Endothelial cell of umbilical vein (primary cell): ENCODE results near the gene C2. TPM values are rescaled to one million over a fixed set of nuclear protein-coding genes. Genes with fewer than 3 reads are reported as not detected.

Source experiments
- BruUV-seq: library from RNA; stranded (reverse); fragments of 400-500 nt; replicated peaks from 2 replicates; lab custom pipeline; 2021; lab: Mats Ljungman, UMichigan
- CTCF ChIA-PET: fragments of 300-600, 350-600 bp; sonication (Branson Sonifier 250); formaldehyde crosslinking; loops from one replicate; lab custom pipeline; 2021; ENCODE audit warnings: antibody characterized with exemption, inconsistent platforms; lab: Charles Lee
- POLR2A ChIA-PET: fragments of 300-600, 350-600 bp; sonication (Branson Sonifier 250); formaldehyde crosslinking; loops from one replicate; lab custom pipeline; 2021; ENCODE audit warnings: antibody characterized with exemption, inconsistent platforms; lab: Charles Lee
- DNase-seq: peaks from one replicate; pipeline ENCODE4 v3.0.0-alpha.2; 2011; ENCODE audit warnings: low read depth, low spot score
- FAIRE-seq: peaks from 2 replicates; lab custom pipeline; 2011; peaks lifted over from hg19 to GRCh38; lab: Jason Lieb, UNC
- H2AFZ ChIP-seq: 2 replicates; pipeline ENCODE4 v1.6.0; 2012; ENCODE audit warnings: low read depth, low read length, control low read depth, inconsistent platforms
- H3K27ac ChIP-seq: 2 replicates; pipeline ENCODE4 v1.5.1; 2011; ENCODE audit warnings: low read depth, mild to moderate bottlenecking, control low read depth, low read length, moderate library complexity; ENCODE audit not compliant: insufficient read depth
- H3K27me3 ChIP-seq, 2 experiments: 2 replicates each; pipeline versions ENCODE4 v1.6.0 to v1.6.1; 2011; ENCODE audit warnings: low read length in 2 of 2, mixed read lengths in 1 of 2; ENCODE audit not compliant: control insufficient read depth in 2 of 2, insufficient read depth in 2 of 2
- H3K36me3 ChIP-seq, 2 experiments: 2 replicates in 1 of 2; 3 replicates in 1 of 2; pipeline ENCODE4 v1.5.1; 2011; ENCODE audit warnings: low read length in 2 of 2, mild to moderate bottlenecking in 1 of 2, moderate library complexity in 1 of 2; ENCODE audit not compliant: control insufficient read depth in 2 of 2, insufficient read depth in 2 of 2; ENCODE audit errors: extremely low read depth in 1 of 2
- H3K4me1 ChIP-seq: 3 replicates; pipeline ENCODE4 v1.5.1; 2011; ENCODE audit warnings: mild to moderate bottlenecking, low read length; ENCODE audit not compliant: control insufficient read depth, insufficient read depth; ENCODE audit errors: extremely low read depth
- H3K4me2 ChIP-seq: 2 replicates; pipeline ENCODE4 v1.6.1; 2011; ENCODE audit warnings: low read length, control low read depth, mixed read lengths; ENCODE audit not compliant: insufficient read depth
- H3K4me3 ChIP-seq, 3 experiments: fragments of 200-600 bp in 1 of 3; sonication (generic), shearing (Covaris generic) in 1 of 3; replicated peaks in 1 of 3; 2 replicates each; pipeline ENCODE4 v1.5.1; 2011 to 2016; ENCODE audit warnings: control low read depth in 3 of 3, low read length in 3 of 3, mild to moderate bottlenecking in 2 of 3, inconsistent platforms in 1 of 3, low read depth in 1 of 3, moderate library complexity in 1 of 3; ENCODE audit not compliant: insufficient read depth in 1 of 3
- H3K79me2 ChIP-seq: 2 replicates; pipeline ENCODE4 v1.6.0; 2012; ENCODE audit warnings: low read length, inconsistent platforms; ENCODE audit not compliant: control insufficient read depth, insufficient read depth
- H3K9ac ChIP-seq: replicated peaks from 2 replicates; pipeline ENCODE3; 2011; ENCODE audit warnings: low read length, control low read depth; ENCODE audit not compliant: insufficient read depth; ENCODE audit errors: extremely low read depth
- H3K9me1 ChIP-seq: replicated peaks from 3 replicates; pipeline ENCODE4 v1.6.0; 2011; ENCODE audit warnings: mild to moderate bottlenecking, low read length; ENCODE audit not compliant: control insufficient read depth, insufficient read depth; ENCODE audit errors: extremely low read depth
- H3K9me3 ChIP-seq: replicated peaks from 2 replicates; pipeline ENCODE4 v1.5.1; 2012; ENCODE audit warnings: low read length, inconsistent platforms; ENCODE audit not compliant: control insufficient read depth, insufficient read depth
- H4K20me1 ChIP-seq: replicated peaks from 2 replicates; pipeline ENCODE3; 2011; ENCODE audit warnings: mild to moderate bottlenecking, low read length; ENCODE audit not compliant: control insufficient read depth, insufficient read depth; ENCODE audit errors: extremely low read depth
- EZH2 ChIP-seq: IDR thresholded peaks from 2 replicates; pipeline ENCODE4 v1.6.1; 2012; ENCODE audit warnings: borderline replicate concordance, low read depth, mild to moderate bottlenecking, moderate library complexity, low read length, inconsistent platforms; ENCODE audit not compliant: severe bottlenecking
- POLR2A ChIP-seq: IDR thresholded peaks from 2 replicates; pipeline ENCODE4 v1.6.1; 2012; ENCODE audit warnings: low read depth, mild to moderate bottlenecking, control low read depth, low read length
- POLR2AphosphoS5 ChIP-seq: IDR thresholded peaks from 2 replicates; pipeline ENCODE4 v1.6.1; 2012; ENCODE audit warnings: low read depth, mild to moderate bottlenecking, control low read depth, low read length, moderate library complexity; ENCODE audit not compliant: insufficient read depth
- dilution Hi-C: fragments of 300-500 bp; cut with MboI; formaldehyde crosslinking; loops from one replicate; pipeline ENCODE4 v1.15.0; 2019; ENCODE audit warnings: low sequenced_read_pairs; ENCODE audit not compliant: extremely low pct_ligation_motif_present
- intact Hi-C: fragments of 100-400 bp; cut with micrococcal nuclease; formaldehyde crosslinking; loops from one replicate; pipeline ENCODE4 v1.10.0; 2022
- polyA plus RNA-seq, 4 experiments: library from polyadenylated mRNA; depleted of rRNA in 3 of 4; stranded (reverse) in 3 of 4; unstranded in 1 of 4; fragments of >200 nt; gene quantifications; 2 replicates each; pipeline versions ENCODE4 v1.2.1 to v1.2.3, GENCODE V29; 2011 to 2012; ENCODE audit warnings: missing spikeins in 1 of 4
- total RNA-seq: library from RNA; stranded (reverse); gene quantifications from 2 replicates; pipeline ENCODE4 v1.2.3, GENCODE V29; 2021
- TF ChIP-seq, protein P1 (sequence below): IDR thresholded peaks from 2 replicates; pipeline ENCODE4 v1.6.1; 2011; ENCODE audit not compliant: insufficient read depth, insufficient read length

C2 gene
- total and polyA plus RNA-seq, 2 donors (not counting 3 experiments of a cell fraction or from before 2014, with no cell fraction given) = 0.60 TPM; not detected in 1

DNA sequence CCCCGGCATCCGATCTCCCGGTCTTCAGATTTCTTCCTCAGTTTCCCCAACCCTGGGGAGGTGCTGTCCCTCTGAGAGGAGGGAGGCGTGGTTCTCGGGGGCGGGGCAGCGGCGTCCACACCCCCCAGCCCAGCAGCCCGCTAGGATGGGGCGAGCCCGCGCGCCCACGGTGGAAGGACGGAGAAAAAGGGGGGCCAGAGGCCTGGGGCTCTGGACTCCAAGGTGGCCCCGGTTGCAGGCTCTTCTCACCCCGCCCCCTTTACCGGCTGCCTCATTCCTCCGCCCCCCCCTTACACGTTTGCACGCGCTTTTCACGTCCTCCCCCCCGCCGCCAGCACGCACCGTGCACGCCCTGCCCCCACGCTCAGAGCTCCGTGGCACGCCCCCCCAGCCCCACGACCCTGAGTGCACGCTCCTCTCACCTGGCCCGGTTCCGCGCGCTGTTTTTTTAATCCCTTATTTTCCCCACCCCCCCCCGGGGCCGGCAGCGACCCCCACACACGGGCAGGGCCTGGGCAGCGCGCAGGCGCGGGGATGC lies 26.0 kb upstream of the C2 start:
- Histone ChIP-seq H3K4me3 (peak overlapping the region; percentile 18 to 77 (median 45)), H3K9me3 (no peaks in the 10 kb centered on the region), H3K27ac (no peak overlapping the region), H3K36me3 (no peaks in the 10 kb centered on the region), H4K20me1 (no peaks in the 10 kb centered on the region), H2AFZ (peak overlapping the region; percentile 22), H3K9me1 (no peaks in the 10 kb centered on the region), H3K79me2 (no peaks in the 10 kb centered on the region), H3K9ac (peak overlapping the region; percentile 58), H3K27me3 (peaks cover 5 to 12% of the 10 kb centered on the region in 2 experiments), H3K4me2 (peak overlapping the region; percentile 13), H3K4me1 (peaks cover 12% of the 10 kb centered on the region)
- ChIA-PET CTCF (interaction anchor here (1.0 to 2.8 kb wide), 2 partner anchors 44 to 51 kb away, joined by 3 to 27 read pairs; partner anchors contain the start of gene CFB), POLR2A (interaction anchor here (0.6 kb wide), 1 partner anchor 968 kb away, joined by 6 read pairs; no protein-coding TSS in a partner anchor)
- dilution Hi-C loops (no loop called here), intact Hi-C loops (no loop called here)
- FAIRE-seq (no peak), DNase-seq (peak; percentile 43)
- no TSS peak for BruUV-seq
- peak; percentile 12 for TF ChIP-seq POLR2AphosphoS5
- TF ChIP-seq, protein P1, sequence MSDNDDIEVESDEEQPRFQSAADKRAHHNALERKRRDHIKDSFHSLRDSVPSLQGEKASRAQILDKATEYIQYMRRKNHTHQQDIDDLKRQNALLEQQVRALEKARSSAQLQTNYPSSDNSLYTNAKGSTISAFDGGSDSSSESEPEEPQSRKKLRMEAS = no peak
- TF ChIP-seq EZH2 = no peak

DNA sequence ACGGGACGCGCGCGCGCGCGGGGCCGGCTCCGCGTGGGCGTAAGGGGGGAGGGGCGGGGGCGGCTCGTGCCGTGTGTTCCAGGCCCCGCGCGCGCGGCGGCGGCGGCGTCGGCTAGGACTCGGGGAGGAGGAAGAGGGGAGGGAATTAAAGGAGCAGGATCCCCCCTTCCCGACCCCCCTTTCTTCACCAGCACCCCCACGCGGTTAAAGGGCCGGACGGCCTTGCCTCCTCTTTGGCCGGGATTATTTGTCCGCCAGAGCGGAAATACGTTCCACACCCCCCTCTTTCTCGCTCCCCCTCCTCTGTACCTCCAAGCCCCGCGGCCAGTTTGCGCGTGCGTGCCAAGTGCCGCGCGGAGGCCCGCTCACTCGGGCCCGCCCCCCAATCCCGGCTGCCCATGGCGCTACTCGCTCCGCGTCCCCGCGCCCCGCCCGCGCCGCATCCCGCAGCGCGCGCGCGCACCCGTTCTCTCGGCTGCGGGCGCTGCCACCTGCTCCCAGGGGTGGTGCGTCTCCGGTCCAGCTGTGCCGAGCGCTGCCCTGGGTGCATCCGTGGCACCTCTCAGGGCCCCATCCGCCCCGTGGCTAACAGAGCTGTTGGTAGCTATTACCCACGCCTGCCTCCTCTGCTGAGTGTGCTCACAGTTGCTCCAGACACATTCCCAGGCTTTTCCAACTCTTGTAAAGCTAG lies 25.4 kb upstream of the C2 start, which contains the start of gene ZBTB12:
Gene ZBTB12, minus strand, starts transcription at position 134 of the 691 bp plus-strand sequence. CDS start 781 bp downstream, outside the sequence.
- Histone ChIP-seq H3K4me1 (peaks cover 9% of the 10 kb centered on the region), H2AFZ (peak within 1 kb of the TSS; percentile 65), H3K9me1 (no peaks in the 10 kb centered on the region), H3K4me2 (peak within 1 kb of the TSS; percentile 38), H3K36me3 (no peaks in the 10 kb centered on the region), H3K9ac (peak within 1 kb of the TSS; percentile 58), H3K79me2 (no peaks in the 10 kb centered on the region), H3K27me3 (peaks cover 5 to 12% of the 10 kb centered on the region in 2 experiments), H4K20me1 (no peaks in the 10 kb centered on the region), H3K27ac (no peak within 1 kb of the TSS), H3K4me3 (peak within 1 kb of the TSS; percentile 18 to 77 (median 45)), H3K9me3 (no peaks in the 10 kb centered on the region)
- ChIA-PET POLR2A (interaction anchor here (0.6 kb wide), 2 partner anchors 14 to 968 kb away, joined by 3 to 6 read pairs; no protein-coding TSS in a partner anchor), CTCF (interaction anchor here (1.0 to 2.8 kb wide), 2 partner anchors 43 to 50 kb away, joined by 3 to 27 read pairs; partner anchors contain the start of gene CFB)
- FAIRE-seq (peak; percentile 83), DNase-seq (peak; percentile 95)
- no TSS peak for BruUV-seq
- dilution Hi-C loops (no loop called here), intact Hi-C loops (loop anchor here (1.0 to 2.0 kb wide), 2 partner anchors 39 to 51 kb away; no protein-coding TSS in a partner anchor)
- peak; percentile 75 for TF ChIP-seq POLR2AphosphoS5
- no peak for TF ChIP-seq EZH2
- peak; percentile 56 for TF ChIP-seq POLR2A
